GM19043 (cell line): Measurements from ENCODE around the gene ZNF138.

Source experiments
- ATAC-seq: cut with Tn5 transposase; IDR thresholded peaks from one replicate; pipeline ENCODE4 v1.9.1; 2021; ENCODE audit warnings: low read depth; ENCODE audit not compliant: unreplicated experiment

Gene ZNF138

DNA sequence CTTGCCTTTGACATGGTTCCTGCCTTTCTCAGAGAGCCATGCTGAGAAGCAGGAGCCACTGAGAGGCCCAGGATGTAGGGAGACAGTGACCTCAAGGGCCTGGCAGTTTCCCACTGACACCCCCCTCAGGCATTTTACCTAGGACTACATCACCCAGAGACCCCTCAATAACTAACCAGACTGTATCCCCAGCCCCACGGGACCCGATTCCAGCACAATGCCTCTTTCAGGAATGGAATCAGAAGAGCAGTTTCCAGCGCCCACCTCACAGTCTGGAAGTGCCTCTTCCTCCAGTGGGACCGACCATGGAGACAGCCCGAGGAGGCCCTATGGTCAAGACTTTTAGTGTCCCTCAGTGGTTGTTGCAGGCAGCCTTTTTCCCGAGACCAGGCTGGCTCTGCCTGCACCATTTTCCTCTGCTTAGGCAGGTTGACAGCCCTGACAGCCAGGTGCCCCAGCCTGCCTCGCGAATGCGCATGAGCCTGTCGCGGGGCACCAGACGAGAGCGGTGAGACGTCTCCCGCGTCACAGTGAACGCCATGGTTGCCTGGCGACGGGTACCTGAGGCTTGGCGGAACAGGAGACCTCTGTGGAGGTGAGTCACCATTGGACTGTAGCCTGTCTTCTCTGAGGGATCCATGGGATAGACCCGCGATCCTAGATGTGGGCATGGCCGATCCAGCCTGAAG lies 80.5 kb downstream of the ZNF138 start:
- ATAC-seq: no peak

DNA sequence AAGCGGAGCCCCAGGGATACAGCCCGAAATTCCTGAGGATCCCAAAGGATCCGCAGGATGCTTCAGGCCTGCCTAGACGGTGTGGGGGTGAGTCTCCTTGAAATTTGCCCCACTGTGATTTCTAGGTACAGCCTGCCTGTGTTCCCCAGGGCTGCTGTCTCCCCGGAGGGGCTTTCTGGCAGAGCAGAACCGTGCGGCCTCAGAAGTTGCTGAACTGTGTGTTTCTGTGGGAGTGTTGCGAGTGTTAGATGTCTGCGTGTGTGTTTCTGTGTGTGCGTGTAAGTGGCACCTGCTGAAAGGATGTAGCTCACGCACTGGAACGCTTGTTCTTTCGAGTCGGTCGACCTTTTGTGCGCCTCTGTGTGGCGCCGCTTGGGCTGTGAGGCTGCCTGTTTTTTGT lies 81.0 kb downstream of the ZNF138 start:
- ATAC-seq: no peak

DNA sequence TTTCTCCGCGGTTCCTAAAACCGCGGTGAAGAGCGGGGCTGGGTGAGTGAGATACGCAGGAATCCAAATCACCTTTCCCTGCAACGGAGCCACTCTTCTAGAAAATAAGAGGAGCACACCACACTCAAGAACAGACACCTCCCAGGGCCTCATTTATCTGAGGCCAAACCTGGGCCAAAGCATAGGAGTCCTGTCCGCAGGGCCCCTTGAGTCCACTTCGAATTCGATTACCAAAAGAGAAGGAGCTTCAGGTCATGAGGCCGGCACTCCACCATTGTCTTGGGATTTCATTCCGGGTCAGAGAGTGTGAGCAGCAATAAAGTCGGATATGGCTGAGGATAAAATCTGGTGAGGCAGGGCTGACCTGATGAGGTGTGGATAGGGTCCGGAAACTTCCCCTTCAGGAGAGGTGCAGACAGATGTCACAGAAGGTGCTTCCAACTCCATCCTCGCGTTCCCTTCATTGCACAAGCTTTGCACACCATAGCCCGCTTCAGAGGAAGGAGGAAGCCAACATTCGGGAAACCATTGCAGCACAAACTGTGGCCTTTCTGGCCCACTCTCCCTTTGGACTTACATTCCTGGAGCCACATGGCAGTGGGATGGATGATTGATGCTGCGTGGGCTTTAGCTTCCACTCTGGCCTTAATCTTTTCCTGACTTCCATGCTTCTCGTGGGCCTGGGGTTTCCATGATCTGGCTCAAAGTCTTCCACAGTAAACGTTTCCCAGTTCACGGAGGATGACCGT lies 81.6 kb downstream of the ZNF138 start:
- no peak for ATAC-seq

DNA sequence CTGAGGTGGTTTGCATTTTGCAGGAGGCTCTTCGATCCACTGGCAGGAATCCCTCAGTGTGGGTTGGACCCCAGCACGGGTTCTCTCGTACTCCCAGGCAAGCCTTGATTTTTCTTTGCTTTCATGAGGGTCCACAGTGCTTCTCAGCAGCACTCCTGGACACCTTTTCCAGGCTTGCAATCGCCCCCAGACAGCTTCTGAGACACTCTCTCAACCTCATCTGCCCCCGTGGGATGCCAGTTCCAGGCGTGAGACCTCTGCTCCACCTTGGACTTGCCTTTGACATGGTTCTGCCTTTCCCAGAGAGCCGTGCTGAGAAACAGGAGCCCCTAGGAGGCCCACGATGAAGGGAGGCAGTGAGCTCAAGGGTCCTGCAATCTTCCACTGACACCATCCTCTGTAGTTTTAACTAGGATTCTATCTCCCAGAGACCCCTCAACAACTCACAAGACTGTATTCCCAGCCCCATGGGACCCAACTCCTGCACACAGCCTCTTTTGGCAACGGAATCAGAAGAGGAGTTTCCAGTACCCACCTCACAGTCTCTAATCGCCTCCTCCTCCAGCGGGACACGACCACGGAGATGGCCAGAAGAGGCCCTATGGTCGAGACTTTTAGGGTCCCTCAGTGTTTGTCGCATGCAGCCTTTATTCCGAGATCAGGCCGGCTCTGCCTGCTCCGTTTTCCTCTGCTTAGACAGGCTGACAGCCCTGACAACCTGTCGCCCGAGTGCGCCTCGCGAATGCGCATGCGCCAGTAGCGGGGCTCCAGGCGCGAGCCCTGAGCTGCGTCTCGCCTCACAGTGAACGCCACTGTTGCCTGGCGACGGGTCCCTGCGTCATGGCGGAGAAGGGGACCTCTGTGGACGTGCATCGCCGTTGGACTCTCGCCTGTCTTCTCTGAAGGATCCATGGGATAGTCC lies 82.8 kb downstream of the ZNF138 start:
- no peak for ATAC-seq

DNA sequence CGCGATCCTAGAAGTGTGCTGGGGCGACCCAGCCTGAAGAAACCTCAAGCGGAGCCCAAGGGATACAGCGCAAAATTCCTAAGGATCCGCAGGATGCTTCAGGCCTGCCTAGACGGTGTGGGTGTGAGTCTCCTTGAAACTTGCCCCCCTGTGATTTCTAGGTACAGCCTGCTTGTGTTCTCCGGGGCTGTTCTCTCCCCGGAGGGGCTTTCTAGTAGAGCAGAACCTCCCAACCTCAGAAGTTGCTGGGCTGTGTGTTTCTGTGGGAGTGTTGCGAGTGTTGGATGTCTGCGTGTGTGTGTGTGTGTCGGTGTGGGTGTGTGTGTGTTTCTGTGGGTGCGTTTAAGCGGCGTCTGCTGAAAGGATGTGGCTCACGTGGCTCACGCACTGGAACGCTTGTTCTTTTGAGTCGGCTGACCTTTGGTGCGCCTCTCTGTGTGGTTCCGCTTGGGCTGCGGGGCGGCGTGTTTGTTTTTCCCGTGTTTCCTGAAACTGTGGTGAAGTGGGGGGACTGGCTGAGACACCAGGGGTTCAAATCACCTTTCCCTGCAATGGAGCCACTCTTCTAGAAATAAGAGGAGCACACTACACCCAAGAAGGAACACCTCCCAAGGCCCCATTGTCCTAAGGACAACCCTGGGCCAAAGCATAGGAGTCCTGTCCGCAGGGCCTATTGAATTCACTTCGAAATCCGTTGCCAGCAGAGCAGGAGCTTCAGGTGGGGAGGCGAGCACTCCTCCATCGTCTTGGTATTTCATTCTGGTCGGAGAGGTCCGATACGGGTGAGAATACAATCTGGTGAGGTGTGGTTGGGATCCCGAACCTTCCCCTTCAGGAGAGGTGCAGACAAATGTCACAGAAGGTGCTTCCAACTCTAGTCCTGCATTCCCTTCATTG lies 83.7 kb downstream of the ZNF138 start:
- ATAC-seq: no peak

DNA sequence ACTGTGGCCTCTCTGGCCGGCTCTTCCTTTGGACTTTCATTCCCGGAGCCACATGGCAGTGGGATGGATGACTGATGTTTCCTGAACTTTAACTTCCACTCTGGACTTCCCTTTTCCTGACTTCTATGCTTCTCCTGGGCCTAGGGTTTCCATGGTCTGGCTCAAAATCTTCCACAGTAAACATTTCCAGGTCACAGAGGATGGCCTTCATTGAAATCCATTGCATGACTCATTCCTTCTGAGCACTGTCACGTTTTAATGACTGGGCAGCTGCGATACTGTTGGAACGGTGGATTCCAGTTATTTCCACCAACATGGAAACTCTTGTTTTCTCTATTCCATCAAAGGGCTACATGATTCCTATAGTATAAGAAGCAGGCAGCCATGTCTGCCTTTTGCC lies 84.5 kb downstream of the ZNF138 start:
- no peak for ATAC-seq

DNA sequence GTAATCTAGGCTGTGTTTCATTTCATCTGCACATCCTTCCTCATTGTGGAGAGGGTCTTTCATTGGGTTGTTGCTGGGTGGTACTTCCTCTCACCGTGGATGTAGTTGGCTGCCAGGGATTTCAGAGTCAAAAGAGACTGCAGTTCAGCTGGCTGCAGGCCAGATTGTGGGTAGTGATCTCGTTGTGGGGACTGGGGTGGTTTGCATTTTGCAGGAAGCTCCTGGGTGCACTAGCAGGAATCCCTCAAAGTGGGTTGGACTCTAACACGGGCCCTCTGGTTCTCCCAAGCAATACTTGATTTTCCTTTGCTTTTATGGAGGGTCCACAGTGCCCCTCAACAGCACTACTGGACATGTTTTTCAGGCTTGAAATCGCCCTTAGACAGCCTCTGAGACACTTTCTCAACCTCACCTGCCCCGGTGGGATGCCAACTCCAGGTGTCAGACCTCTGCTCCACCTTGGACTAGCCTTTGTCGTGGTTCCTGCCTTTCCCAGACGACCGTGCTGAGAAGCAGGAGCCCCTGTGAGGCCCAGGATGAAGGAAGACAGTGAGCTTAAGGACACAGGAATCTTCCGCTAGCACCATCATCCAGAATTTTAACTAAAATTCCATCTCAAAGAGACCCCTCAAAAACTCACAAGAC lies 85.0 kb downstream of the ZNF138 start:
- no peak for ATAC-seq

DNA sequence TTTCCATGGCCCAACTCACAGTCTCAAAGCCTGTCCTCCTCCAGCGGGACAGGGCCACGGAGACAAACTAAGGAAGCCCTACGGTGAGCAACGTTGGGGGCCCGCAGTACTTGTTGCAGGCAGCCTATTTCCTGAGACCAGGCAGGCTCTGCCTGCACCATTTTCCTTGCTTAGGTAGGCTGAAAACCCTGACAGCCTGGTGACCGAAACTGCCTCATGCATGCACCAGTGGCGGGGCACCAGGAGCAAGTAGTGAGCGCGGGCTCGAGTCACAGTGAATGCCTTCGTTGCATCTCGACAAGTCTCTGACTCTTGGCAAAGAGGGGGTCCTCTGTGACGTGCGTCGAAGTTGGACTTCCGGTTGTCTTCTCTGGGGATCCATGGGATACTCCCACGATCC lies 85.6 kb downstream of the ZNF138 start:
- ATAC-seq: no peak

DNA sequence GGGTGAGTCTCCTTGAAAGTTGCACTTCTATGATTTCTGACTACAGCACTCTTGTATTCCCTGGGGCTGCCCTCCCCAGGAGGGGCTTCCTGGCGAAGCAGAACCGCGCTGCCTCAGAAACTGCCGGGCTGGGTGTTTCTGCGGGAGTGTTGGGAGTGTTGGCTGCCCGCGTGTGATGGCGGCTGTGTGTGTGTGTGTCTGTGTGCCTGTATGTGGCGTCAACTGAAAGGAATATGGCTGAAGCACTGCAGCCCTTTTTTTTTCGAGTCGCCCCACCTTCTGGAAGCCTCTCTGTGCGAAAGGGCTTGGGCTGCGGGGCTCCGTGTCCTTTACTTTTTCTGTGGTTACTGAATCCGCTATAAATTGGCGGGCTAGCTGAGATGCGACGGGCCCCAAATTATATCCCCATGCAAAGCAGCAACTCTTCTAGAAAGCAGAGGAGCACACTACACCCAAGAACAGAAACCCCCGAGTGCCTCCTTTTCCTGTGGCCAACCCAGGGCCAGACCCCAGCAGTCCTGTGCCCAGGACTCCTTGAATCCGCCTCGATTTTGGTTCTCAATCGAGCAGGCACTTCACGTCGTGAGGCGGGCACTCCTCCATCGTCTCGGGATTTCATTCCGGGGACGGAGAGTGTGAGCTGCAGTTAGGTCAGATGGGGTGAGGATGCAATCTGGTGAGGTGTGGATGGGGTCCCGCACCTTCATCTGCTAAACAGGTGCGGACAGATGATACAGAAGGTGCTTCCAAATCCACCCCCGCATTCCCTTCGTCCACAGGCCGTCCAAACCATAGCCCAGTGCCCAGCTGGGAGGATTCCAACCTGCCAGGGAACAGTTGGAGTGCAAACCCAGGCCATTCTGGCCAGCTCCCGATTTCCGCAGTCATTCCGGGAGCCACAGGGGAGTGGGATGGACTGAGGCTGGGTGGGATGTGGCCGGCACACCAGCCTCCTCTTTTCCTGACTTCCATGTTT lies 86.4 kb downstream of the ZNF138 start:
- no peak for ATAC-seq

DNA sequence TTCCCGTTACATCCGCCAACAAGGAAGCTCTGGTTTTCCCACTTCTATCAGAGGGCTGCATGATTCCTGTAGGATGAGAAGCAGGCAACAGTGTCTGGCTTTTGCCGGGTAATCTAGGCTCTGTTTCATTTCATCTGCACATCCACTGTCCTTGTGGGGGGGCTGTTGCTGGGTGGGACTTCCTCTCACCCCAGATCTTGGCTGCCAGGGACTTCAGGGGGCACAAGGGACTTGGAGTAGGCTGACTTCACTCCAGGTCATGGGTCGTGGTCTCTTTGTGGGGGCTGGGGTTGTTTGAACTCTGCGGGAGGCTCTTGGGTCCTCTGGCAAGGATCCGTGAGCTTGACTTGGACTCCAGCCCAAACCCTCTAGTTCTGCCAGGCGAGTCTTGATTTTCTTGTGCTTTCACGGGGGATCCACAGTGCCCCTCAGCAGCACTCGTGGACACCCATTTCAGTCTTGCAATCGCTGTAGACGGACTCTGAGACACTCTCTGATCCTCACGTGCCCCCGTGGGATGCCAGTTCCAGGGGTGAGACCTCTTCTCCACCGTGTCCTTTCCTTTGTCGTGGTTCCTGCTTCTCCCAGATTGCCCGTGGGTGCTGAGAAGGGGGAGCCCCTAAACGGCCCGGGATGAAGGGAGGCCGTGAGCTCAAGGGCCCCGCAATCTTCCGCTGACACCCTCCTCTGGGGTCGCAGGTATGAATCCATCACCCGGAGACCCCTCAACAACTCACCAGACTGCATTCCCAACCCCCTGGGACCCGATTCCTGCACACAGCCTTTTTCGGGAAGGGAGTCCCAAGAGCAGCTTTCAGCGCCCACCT lies 87.4 kb downstream of the ZNF138 start:
- no peak for ATAC-seq

DNA sequence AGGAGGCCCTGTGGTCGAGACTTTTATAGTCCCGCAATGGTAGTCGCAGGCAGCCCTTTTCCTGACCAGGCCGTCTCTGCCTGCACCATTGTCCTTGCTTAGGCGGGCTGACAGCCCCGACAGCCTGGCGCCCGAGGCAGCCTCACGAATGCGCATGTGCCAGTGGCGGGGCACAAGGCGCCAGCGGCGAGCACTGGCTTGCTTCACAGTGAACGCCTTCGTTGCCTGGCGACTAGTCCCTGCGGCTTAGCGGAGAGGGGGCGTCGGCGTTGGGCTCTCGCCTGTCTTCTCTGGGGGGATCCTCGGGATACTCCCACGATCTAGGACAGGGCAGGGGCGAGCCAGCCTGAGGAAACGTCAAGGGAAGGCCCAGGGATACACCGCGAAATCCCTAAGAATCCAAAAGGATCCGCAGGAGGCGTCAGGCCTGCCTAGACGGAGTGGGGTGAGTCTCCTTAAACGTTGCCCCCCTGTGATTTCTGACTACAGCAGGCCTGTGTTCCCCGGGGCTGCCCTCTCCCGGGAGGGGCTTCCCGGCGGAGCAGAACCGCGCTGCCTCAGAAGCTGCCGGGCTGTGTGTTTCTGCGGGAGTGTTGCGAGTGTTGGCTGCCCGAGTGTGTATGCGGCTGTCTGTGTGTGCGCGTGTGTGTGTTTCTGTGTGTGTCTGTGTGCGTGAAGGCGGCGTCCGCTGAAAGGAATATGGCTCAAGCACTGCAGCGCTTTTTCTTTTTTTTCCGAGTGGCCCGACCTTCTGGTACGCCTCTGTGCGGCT lies 88.3 kb downstream of the ZNF138 start:
- no peak for ATAC-seq
